A549 (cell line): ENCODE results near the gene SLC6A5. TPM values are rescaled to one million over a fixed set of nuclear protein-coding genes. Genes with fewer than 3 reads are reported as not detected.

Experiments used
- ATAC-seq, 2 experiments: fragments of 200-7000 bp in 1 of 2; fragments of >200 bp in 1 of 2; cut with Nextera tagmentation in 1 of 2; cut with Tn5 transposase in 1 of 2; 3 replicates each; pipeline versions ENCODE4 v1.8.0 to v1.9.1; 2018 to 2020; ENCODE audit warnings: mild to moderate bottlenecking in 1 of 2, moderate library complexity in 1 of 2
- CTCF ChIA-PET: fragments of 300-600 bp; sonication (Branson Sonifier 250); formaldehyde crosslinking; extraction: SDS; loops from one replicate; lab custom pipeline; 2021; ENCODE audit warnings: antibody characterized with exemption, inconsistent platforms; lab: Yijun Ruan, JAX
- POLR2A ChIA-PET: fragments of 350-600 bp; formaldehyde crosslinking; extraction: SDS; loops from one replicate; lab custom pipeline; 2021; ENCODE audit warnings: antibody characterized with exemption, inconsistent platforms; lab: Yijun Ruan, JAX
- DNase-seq, 2 experiments: peaks; one replicate each; pipeline versions ENCODE4 v3.0.0 to v3.0.0-alpha.2; 2011 to 2016; ENCODE audit warnings: low read depth in 1 of 2, low spot score in 1 of 2
- FAIRE-seq: peaks from 2 replicates; lab custom pipeline; 2011; peaks lifted over from hg19 to GRCh38; lab: Jason Lieb, UNC
- H3K27ac ChIP-seq, 2 experiments: fragments of >200 bp; sonication (Bioruptor Twin); formaldehyde crosslinking; 3 replicates each; pipeline ENCODE4 v1.5.1; 2016 to 2017
- H3K4me1 ChIP-seq: fragments of >200 bp; sonication (Bioruptor Twin); formaldehyde crosslinking; 3 replicates; pipeline ENCODE4 v1.6.1; 2016
- H3K4me2 ChIP-seq: fragments of >200 bp; sonication (Bioruptor Twin); formaldehyde crosslinking; 3 replicates; pipeline ENCODE4 v1.6.1; 2016
- H3K4me3 ChIP-seq: fragments of >200 bp; sonication (Bioruptor Twin); formaldehyde crosslinking; 3 replicates; pipeline ENCODE4 v1.5.1; 2016
- H3K9me3 ChIP-seq: fragments of >200 bp; sonication (Bioruptor Twin); formaldehyde crosslinking; 3 replicates; pipeline ENCODE4 v1.6.1; 2016
- ATOH8 ChIP-seq: fragments of 250-450 bp; sonication (Bioruptor Pico); IDR thresholded peaks from 2 replicates; pipeline ENCODE4 v1.5.0; 2020; ENCODE audit warnings: low read depth, mild to moderate bottlenecking, moderate library complexity
- BHLHE40 ChIP-seq: IDR thresholded peaks from 2 replicates; pipeline ENCODE4 v1.6.1; 2012; ENCODE audit warnings: low read depth, low read length, inconsistent platforms
- CBX2 ChIP-seq: fragments of 200-600 bp; sonication (generic); IDR thresholded peaks from 2 replicates; pipeline ENCODE4 v1.6.1; 2016; ENCODE audit warnings: low read depth, mild to moderate bottlenecking, borderline replicate concordance
- CEBPB ChIP-seq, 2 experiments: fragments of >200 bp in 1 of 2; sonication (Bioruptor Twin) in 1 of 2; formaldehyde crosslinking in 1 of 2; IDR thresholded peaks; 2 replicates each; pipeline ENCODE4 v1.6.1; 2012 to 2016
- CHD2 ChIP-seq: fragments of 150-350 bp; IDR thresholded peaks from 2 replicates; pipeline ENCODE4 v1.6.1; 2014; ENCODE audit warnings: low read length; ENCODE audit not compliant: partially characterized antibody
- CHD4 ChIP-seq: fragments of 200-600 bp; sonication (generic); IDR thresholded peaks from 2 replicates; pipeline ENCODE4 v1.6.1; 2016; ENCODE audit warnings: antibody characterized with exemption, mild to moderate bottlenecking, borderline replicate concordance
- FOSL2 ChIP-seq, 2 experiments: fragments of 450-650 bp in 1 of 2; fragments of >200 bp in 1 of 2; sonication (Bioruptor Twin) in 1 of 2; formaldehyde crosslinking; IDR thresholded peaks; 2 replicates each; pipeline versions ENCODE4 v1.5.0 to v1.6.1; 2016 to 2020; ENCODE audit warnings: mild to moderate bottlenecking in 1 of 2, moderate library complexity in 1 of 2
- FOXS1 ChIP-seq: fragments of 250-450 bp; sonication (Bioruptor Pico); IDR thresholded peaks from 2 replicates; pipeline ENCODE4 v1.5.0; 2020; ENCODE audit warnings: mild to moderate bottlenecking, moderate library complexity
- HDAC2 ChIP-seq: fragments of 200-600 bp; sonication (generic); IDR thresholded peaks from 2 replicates; pipeline ENCODE4 v1.6.1; 2016
- HOXB13 ChIP-seq: fragments of 250-450 bp; sonication (Bioruptor Pico); IDR thresholded peaks from 2 replicates; pipeline ENCODE4 v1.5.0; 2020; ENCODE audit warnings: low read depth, mild to moderate bottlenecking, moderate library complexity
- KDM1A ChIP-seq: fragments of 200-600 bp; sonication (generic); IDR thresholded peaks from 2 replicates; pipeline ENCODE4 v1.6.1; 2016; ENCODE audit warnings: low read depth, mild to moderate bottlenecking
- KDM5A ChIP-seq: fragments of 200-600 bp; sonication (generic); IDR thresholded peaks from 2 replicates; pipeline ENCODE4 v1.6.1; 2016; ENCODE audit warnings: antibody characterized with exemption, mild to moderate bottlenecking
- MAFK ChIP-seq: fragments of 450-650 bp; IDR thresholded peaks from 2 replicates; pipeline ENCODE4 v1.6.1; 2014; ENCODE audit not compliant: partially characterized antibody
- MAZ ChIP-seq: fragments of 150-350 bp; IDR thresholded peaks from 2 replicates; pipeline ENCODE4 v1.6.1; 2014; ENCODE audit warnings: antibody characterized with exemption, low read depth, low read length, borderline replicate concordance
- NPAS2 ChIP-seq: fragments of 250-450 bp; sonication (Bioruptor Pico); IDR thresholded peaks from 2 replicates; pipeline ENCODE4 v1.8.0; 2022; ENCODE audit warnings: mild to moderate bottlenecking, moderate library complexity, borderline replicate concordance
- PHF8 ChIP-seq: fragments of 200-600 bp; sonication (generic); IDR thresholded peaks from 2 replicates; pipeline ENCODE4 v1.6.1; 2016; ENCODE audit warnings: low read depth, mild to moderate bottlenecking, antibody characterized with exemption, moderate library complexity, borderline replicate concordance
- POLR2AphosphoS2 ChIP-seq: conservative IDR thresholded peaks from 2 replicates; pipeline ENCODE4 v1.6.1; 2012; ENCODE audit warnings: low read length, improper control_type of control experiment, inconsistent platforms
- RFX5 ChIP-seq: fragments of 450-650 bp; IDR thresholded peaks from 2 replicates; pipeline ENCODE4 v1.7.1; 2014; ENCODE audit warnings: antibody characterized with exemption, mild to moderate bottlenecking, moderate library complexity
- RNF2 ChIP-seq: fragments of 200-600 bp; sonication (generic); IDR thresholded peaks from 2 replicates; pipeline ENCODE4 v1.6.1; 2016; ENCODE audit warnings: low read depth, mild to moderate bottlenecking, antibody characterized with exemption, moderate library complexity, borderline replicate concordance
- SREBF2 ChIP-seq: fragments of 450-650 bp; IDR thresholded peaks from 2 replicates; pipeline ENCODE4 v1.6.1; 2014; ENCODE audit warnings: mild to moderate bottlenecking, moderate library complexity
- TFCP2L1 ChIP-seq: fragments of 250-450 bp; sonication (Bioruptor Pico); IDR thresholded peaks from 2 replicates; pipeline ENCODE4 v1.5.0; 2021; ENCODE audit warnings: mild to moderate bottlenecking
- TP53 ChIP-seq: fragments of 250-450 bp; sonication (Bioruptor Pico); IDR thresholded peaks from 2 replicates; pipeline ENCODE4 v1.5.0; 2021; ENCODE audit warnings: mild to moderate bottlenecking, moderate library complexity
- USF2 ChIP-seq: fragments of 450-650 bp; IDR thresholded peaks from 2 replicates; pipeline ENCODE4 v1.6.1; 2014; ENCODE audit warnings: antibody characterized with exemption
- WGBS: methylation state at CpG from one replicate; pipeline ENCODE4 v1.1.6; 2017; ENCODE audit errors: missing lambda C conversion rate; 5-methylcytosine and 5-hydroxymethylcytosine counted together
- polyA plus RNA-seq, 4 experiments: library from polyadenylated mRNA; depleted of rRNA in 3 of 4; stranded (reverse); fragments of >200 nt; fragmentation: RNase III in 1 of 4; extraction: RNeasy Plus Mini Kit Qiagen cat#74134 plus additional on column Dnase treatment in 1 of 4; gene quantifications; 2 replicates in 3 of 4; 3 replicates in 1 of 4; pipeline ENCODE4 v1.2.3, GENCODE V29; 2011 to 2017

The SLC6A5 gene
- polyA plus RNA-seq, 2 of the 4 experiments (the other 2 are of a cell fraction) = not detected

- DNase-seq (no peak), ATAC-seq (no peak), FAIRE-seq (no peak)
- no peak overlapping the region for H3K4me3 ChIP-seq
- no peaks in the 10 kb centered on the region for H3K4me1 ChIP-seq
- POLR2A ChIA-PET = no interaction called here
- CTCF ChIA-PET = interaction anchor here (0.5 to 1.3 kb wide), 3 partner anchors 30 to 221 kb away, joined by 3 to 5 read pairs (median 4); no protein-coding TSS in a partner anchor
- no peaks in the 10 kb centered on the region for H3K9me3 ChIP-seq
- H3K4me2 ChIP-seq = no peak overlapping the region
- TF ChIP-seq CHD4 (no peak), TFCP2L1 (no peak), PHF8 (no peak)
- 2% methylated on average over 4 of the region's 4 CpGs for WGBS
- no peak overlapping the region for H3K27ac ChIP-seq
Measured at GRCh38 chr11:20617346-20618005, 18.1 kb downstream of the SLC6A5 start.

GRCh38 chr11:20618083-20618482 lies 18.7 kb downstream of the SLC6A5 start:
- POLR2A ChIA-PET = no interaction called here
- no peak for ATAC-seq
- WGBS = 20% methylated on average over 1 of the region's 1 CpG
- no peak for FAIRE-seq
- H3K4me1 ChIP-seq = no peaks in the 10 kb centered on the region
- no peak overlapping the region for H3K4me3 ChIP-seq
- no peak overlapping the region for H3K4me2 ChIP-seq
- CTCF ChIA-PET = interaction anchor here (1.3 kb wide), 2 partner anchors 29 to 221 kb away, joined by 4 to 5 read pairs; no protein-coding TSS in a partner anchor
- no peak for TF ChIP-seq USF2
- no peak for TF ChIP-seq HOXB13 (CRISPR knock-in tag)
- TF ChIP-seq PHF8 = no peak
- TF ChIP-seq BHLHE40 = no peak
- TF ChIP-seq ATOH8 (CRISPR knock-in tag) = no peak
- no peak for TF ChIP-seq POLR2AphosphoS2
- no peak for TF ChIP-seq KDM5A
- no peak for TF ChIP-seq CBX2
- no peak for TF ChIP-seq NPAS2 (CRISPR knock-in tag)
- TF ChIP-seq RFX5 = no peak
- TF ChIP-seq CEBPB (IDR thresholded peaks at IDR 0.05) = no peak
- no peak for TF ChIP-seq SREBF2
- TF ChIP-seq CHD2 = no peak
- no peak for TF ChIP-seq TP53 (CRISPR knock-in tag)
- TF ChIP-seq FOXS1 (CRISPR knock-in tag) = no peak
- no peak for TF ChIP-seq RNF2
- no peak for TF ChIP-seq HDAC2
- no peak for TF ChIP-seq MAZ
- no peaks in the 10 kb centered on the region for H3K9me3 ChIP-seq
- no peak for DNase-seq
- no peak overlapping the region for H3K27ac ChIP-seq

GRCh38 chr11:20620988-20621387 lies 21.6 kb downstream of the SLC6A5 start:
- POLR2A ChIA-PET = no interaction called here
- no peaks in the 10 kb centered on the region for H3K9me3 ChIP-seq
- H3K4me1 ChIP-seq = no peaks in the 10 kb centered on the region
- WGBS = 4% methylated on average over 2 of the region's 2 CpGs
- H3K27ac ChIP-seq = no peak overlapping the region
- DNase-seq (no peak), ATAC-seq (no peak), FAIRE-seq (no peak)
- CTCF ChIA-PET = interaction anchor here (5.8 kb wide), 1 partner anchor 11 kb away, joined by 36 read pairs; no protein-coding TSS in a partner anchor
- H3K4me3 ChIP-seq = no peak overlapping the region
- TF ChIP-seq FOSL2 (IDR thresholded peaks at IDR 0.05) (no peak), FOSL2 (CRISPR knock-in tag; IDR thresholded peaks at IDR 0.05) (no peak), KDM1A (no peak), MAFK (peak; percentile 60)
- no peak overlapping the region for H3K4me2 ChIP-seq
